GM12891 (cell line): ENCODE measurements around the gene FBXO31.

Experiments used
- DNase-seq: peaks from one replicate; pipeline ENCODE4 v3.0.0; 2011; ENCODE audit warnings: low spot score; ENCODE audit not compliant: insufficient read length
- FAIRE-seq: peaks from 2 replicates; lab custom pipeline; 2011; peaks lifted over from hg19 to GRCh38; lab: Jason Lieb, UNC
- PAX5 ChIP-seq: IDR thresholded peaks from 2 replicates; pipeline ENCODE4 v1.6.1; 2011; ENCODE audit warnings: low read length, moderate library complexity, mild to moderate bottlenecking; ENCODE audit not compliant: insufficient read depth, severe bottlenecking
- POLR2A ChIP-seq: IDR thresholded peaks from 2 replicates; pipeline ENCODE4 v1.6.1; 2011; ENCODE audit warnings: low read depth, low read length, control low read depth
- POLR2AphosphoS5 ChIP-seq: IDR thresholded peaks from 2 replicates; pipeline ENCODE4 v1.6.1; 2011; ENCODE audit warnings: low read depth, low read length, control low read depth
- POU2F2 ChIP-seq: IDR thresholded peaks from 2 replicates; pipeline ENCODE4 v1.6.1; 2011; ENCODE audit warnings: low read depth, mild to moderate bottlenecking, control low read depth, low read length, moderate library complexity
- SPI1 ChIP-seq: IDR thresholded peaks from 2 replicates; pipeline ENCODE4 v1.6.1; 2011; ENCODE audit warnings: low read depth, low read length, control low read depth
- TAF1 ChIP-seq: IDR thresholded peaks from 2 replicates; pipeline ENCODE4 v1.6.1; 2011; ENCODE audit warnings: low read depth, low read length, control low read depth

FBXO31 gene

GRCh38 chr16:87327798-87328495 is 55.6 kb downstream of the FBXO31 start:
- DNase-seq (no peak), FAIRE-seq (no peak)
- TF ChIP-seq SPI1 = no peak
- TF ChIP-seq POU2F2 = no peak
- no peak for TF ChIP-seq POLR2AphosphoS5
- TF ChIP-seq POLR2A = no peak
- no peak for TF ChIP-seq PAX5
- TF ChIP-seq TAF1 = no peak

- no peak for FAIRE-seq
- no peak for TF ChIP-seq TAF1
- TF ChIP-seq PAX5 = no peak
- TF ChIP-seq POLR2AphosphoS5 = no peak
- TF ChIP-seq SPI1 = no peak
- no peak for TF ChIP-seq POU2F2
- no peak for TF ChIP-seq POLR2A
- no peak for DNase-seq
Measured at GRCh38 chr16:87326151-87326571, 57.4 kb downstream of the FBXO31 start.

GRCh38 chr16:87325423-87325858 is 58.1 kb downstream of the FBXO31 start:
- DNase-seq (no peak), FAIRE-seq (no peak)
- TF ChIP-seq TAF1 (no peak), POLR2AphosphoS5 (no peak), SPI1 (no peak), POLR2A (no peak), PAX5 (no peak), POU2F2 (no peak)

- FAIRE-seq = peak; percentile 66
- DNase-seq = peak; percentile 84
- TF ChIP-seq PAX5 (no peak), SPI1 (no peak), POU2F2 (no peak), TAF1 (no peak), POLR2AphosphoS5 (no peak), POLR2A (no peak)
Measured at GRCh38 chr16:87324411-87325275, 58.9 kb downstream of the FBXO31 start.

- DNase-seq (no peak), FAIRE-seq (no peak)
- TF ChIP-seq SPI1 (no peak), TAF1 (no peak), POLR2AphosphoS5 (no peak), POU2F2 (no peak), POLR2A (no peak), PAX5 (no peak)
Measured at GRCh38 chr16:87323727-87324410, 59.7 kb downstream of the FBXO31 start.

- no peak for TF ChIP-seq POLR2A
- TF ChIP-seq POLR2AphosphoS5 = no peak
- no peak for TF ChIP-seq SPI1
- no peak for TF ChIP-seq TAF1
- no peak for TF ChIP-seq POU2F2
- TF ChIP-seq PAX5 = no peak
- no peak for DNase-seq
- no peak for FAIRE-seq
Measured at GRCh38 chr16:87322833-87323726, 60.5 kb downstream of the FBXO31 start.

GRCh38 chr16:87322360-87322759 is 61.2 kb downstream of the FBXO31 start:
- DNase-seq = no peak
- FAIRE-seq = no peak
- no peak for TF ChIP-seq POLR2AphosphoS5
- TF ChIP-seq PAX5 = no peak
- no peak for TF ChIP-seq POU2F2
- no peak for TF ChIP-seq POLR2A
- TF ChIP-seq TAF1 = no peak
- TF ChIP-seq SPI1 = no peak

- DNase-seq = no peak
- no peak for FAIRE-seq
- TF ChIP-seq POLR2A = no peak
- TF ChIP-seq PAX5 = no peak
- TF ChIP-seq TAF1 = no peak
- no peak for TF ChIP-seq POU2F2
- TF ChIP-seq SPI1 = no peak
- no peak for TF ChIP-seq POLR2AphosphoS5
Measured at GRCh38 chr16:87321336-87322107, 62.1 kb downstream of the FBXO31 start.

- DNase-seq (no peak), FAIRE-seq (no peak)
- no peak for TF ChIP-seq PAX5
- TF ChIP-seq POLR2AphosphoS5 = no peak
- no peak for TF ChIP-seq POLR2A
- TF ChIP-seq TAF1 = no peak
- TF ChIP-seq SPI1 = no peak
- no peak for TF ChIP-seq POU2F2
Measured at GRCh38 chr16:87320510-87321227, 62.9 kb downstream of the FBXO31 start.
